ENCODE results near the gene ATP4B. TPM values are rescaled to one million over a fixed set of nuclear protein-coding genes. Genes with fewer than 3 reads are reported as not detected.

ATP4B gene
- total RNA-seq, 2 experiments from 2014 or later, result not detected

GRCh38 chr13:113656831-113657671 lies 947 bp downstream of the ATP4B start:
- Histone ChIP-seq H3K4me1 (ENCODE audit: insufficient read depth, low read length, poor library complexity, severe bottlenecking) (no peaks in the 10 kb centered on the region), H3K4me3 (ENCODE audit: low read depth, low read length, poor library complexity, severe bottlenecking) (no peak overlapping the region), H3K9me3 (ENCODE audit: low read length) (no peaks in the 10 kb centered on the region), H3K4me2 (ENCODE audit: low read length) (no peak overlapping the region), H3K36me3 (ENCODE audit: insufficient read depth, low read length) (no peaks in the 10 kb centered on the region), H3K9me2 (ENCODE audit: insufficient read depth, low read length) (no peaks in the 10 kb centered on the region), H2AFZ (ENCODE audit: low read length) (no peak overlapping the region), H3K79me2 (ENCODE audit: insufficient read depth, low read depth, low read length) (no peaks in the 10 kb centered on the region), H4K20me1 (ENCODE audit: insufficient read depth, low read length) (no peaks in the 10 kb centered on the region), H3K27ac (ENCODE audit: low read depth, low read length, poor library complexity, severe bottlenecking) (no peak overlapping the region)
- CTCF ChIA-PET (ENCODE audit: unreplicated experiment), result no interaction called here
- POLR2A ChIA-PET, result no interaction called here
- no TSS peak for BruUV-seq (replicated peaks)
- TF ChIP-seq, protein P1, sequence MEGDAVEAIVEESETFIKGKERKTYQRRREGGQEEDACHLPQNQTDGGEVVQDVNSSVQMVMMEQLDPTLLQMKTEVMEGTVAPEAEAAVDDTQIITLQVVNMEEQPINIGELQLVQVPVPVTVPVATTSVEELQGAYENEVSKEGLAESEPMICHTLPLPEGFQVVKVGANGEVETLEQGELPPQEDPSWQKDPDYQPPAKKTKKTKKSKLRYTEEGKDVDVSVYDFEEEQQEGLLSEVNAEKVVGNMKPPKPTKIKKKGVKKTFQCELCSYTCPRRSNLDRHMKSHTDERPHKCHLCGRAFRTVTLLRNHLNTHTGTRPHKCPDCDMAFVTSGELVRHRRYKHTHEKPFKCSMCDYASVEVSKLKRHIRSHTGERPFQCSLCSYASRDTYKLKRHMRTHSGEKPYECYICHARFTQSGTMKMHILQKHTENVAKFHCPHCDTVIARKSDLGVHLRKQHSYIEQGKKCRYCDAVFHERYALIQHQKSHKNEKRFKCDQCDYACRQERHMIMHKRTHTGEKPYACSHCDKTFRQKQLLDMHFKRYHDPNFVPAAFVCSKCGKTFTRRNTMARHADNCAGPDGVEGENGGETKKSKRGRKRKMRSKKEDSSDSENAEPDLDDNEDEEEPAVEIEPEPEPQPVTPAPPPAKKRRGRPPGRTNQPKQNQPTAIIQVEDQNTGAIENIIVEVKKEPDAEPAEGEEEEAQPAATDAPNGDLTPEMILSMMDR (conservative IDR thresholded peaks at IDR 0.05; ENCODE audit: low read length), result no peak
- TF ChIP-seq EZH2phosphoT487 (IDR thresholded peaks at IDR 0.05; ENCODE audit: borderline replicate concordance, low read depth, low read length), result no peak
- intact Hi-C loops (cut with micrococcal nuclease; ENCODE audit: unreplicated experiment), result no loop called here
- DNase-seq (ENCODE audit: low spot score), result no peak

DNA sequence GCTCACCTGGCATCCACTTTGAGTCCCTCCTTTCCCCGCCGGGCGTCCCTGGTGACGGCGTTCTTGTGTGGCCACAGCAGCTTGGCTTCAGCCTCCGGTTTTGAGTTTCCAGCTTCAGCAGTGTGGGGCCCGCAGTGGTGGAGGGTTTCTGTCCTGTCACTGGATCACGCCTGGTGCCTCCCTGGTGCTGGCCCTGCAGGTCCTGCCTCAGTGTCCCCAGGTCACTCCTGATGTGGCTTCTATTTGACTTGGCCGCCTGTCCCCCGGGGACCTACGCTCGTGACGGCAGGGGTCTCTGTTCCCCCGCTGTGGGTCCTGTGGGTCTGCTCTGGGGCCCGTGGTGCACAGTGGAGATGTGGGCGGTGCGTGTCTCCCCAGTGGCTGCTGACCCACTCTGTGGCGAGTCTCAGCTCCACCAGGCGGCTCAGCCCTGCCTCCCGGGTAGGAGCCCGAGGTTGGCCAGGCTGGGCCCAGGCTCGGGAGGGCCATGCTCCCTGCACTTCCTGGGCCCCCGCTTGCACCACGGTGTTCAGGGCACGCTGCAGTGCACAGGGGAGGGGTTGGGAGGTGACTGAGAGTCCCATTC lies 1.9 kb downstream of the ATP4B start:
- Histone ChIP-seq H3K36me3 (ENCODE audit: insufficient read depth, low read length) (no peaks in the 10 kb centered on the region), H3K4me3 (ENCODE audit: low read depth, low read length, poor library complexity, severe bottlenecking) (no peak overlapping the region), H3K4me1 (ENCODE audit: insufficient read depth, low read length, poor library complexity, severe bottlenecking) (no peaks in the 10 kb centered on the region), H3K9me2 (ENCODE audit: insufficient read depth, low read length) (no peaks in the 10 kb centered on the region), H3K27ac (ENCODE audit: low read depth, low read length, poor library complexity, severe bottlenecking) (no peak overlapping the region), H2AFZ (ENCODE audit: low read length) (no peak overlapping the region), H4K20me1 (ENCODE audit: insufficient read depth, low read length) (no peaks in the 10 kb centered on the region), H3K79me2 (ENCODE audit: insufficient read depth, low read depth, low read length) (no peaks in the 10 kb centered on the region), H3K4me2 (ENCODE audit: low read length) (no peak overlapping the region), H3K9me3 (ENCODE audit: low read length) (no peaks in the 10 kb centered on the region)
- ChIA-PET POLR2A (no interaction called here), CTCF (ENCODE audit: unreplicated experiment) (interaction anchor here (0.6 kb wide), 1 partner anchor 1651 kb away, joined by 3 read pairs; no protein-coding TSS in a partner anchor)
- TF ChIP-seq, protein P1 (conservative IDR thresholded peaks at IDR 0.05; ENCODE audit: low read length), result no peak
- TF ChIP-seq EZH2phosphoT487 (IDR thresholded peaks at IDR 0.05; ENCODE audit: borderline replicate concordance, low read depth, low read length), result no peak
- intact Hi-C loops (cut with micrococcal nuclease; ENCODE audit: unreplicated experiment), result no loop called here
- no TSS peak for BruUV-seq (replicated peaks)
- no peak for DNase-seq (ENCODE audit: low spot score)
